K562 (cell line): ENCODE data around the gene LRRC30.

Experiments
- CTCF ChIP-seq, 3 experiments: IDR thresholded peaks in 2 of 3; conservative IDR thresholded peaks in 1 of 3; 2 replicates each; pipeline ENCODE4 v1.5.1; 2011 to 2012; ENCODE audit warnings: low read length in 3 of 3, mild to moderate bottlenecking in 3 of 3, control low read depth in 2 of 3, improper control_type of control experiment in 1 of 3, inconsistent platforms in 1 of 3, low read depth in 1 of 3, mixed read lengths in 1 of 3, moderate library complexity in 1 of 3; ENCODE audit not compliant: insufficient read depth in 2 of 3
- EP300 ChIP-seq: IDR thresholded peaks from 2 replicates; pipeline ENCODE4 v1.6.1; 2012; ENCODE audit warnings: low read length, improper control_type of control experiment
- PATZ1 ChIP-seq: fragments of 250-450 bp; sonication (Bioruptor Pico); IDR thresholded peaks from 2 replicates; pipeline ENCODE4 v1.5.0; 2020; ENCODE audit warnings: mild to moderate bottlenecking, borderline replicate concordance
- SREBF2 ChIP-seq: sonication (generic); formaldehyde crosslinking; IDR thresholded peaks from 2 replicates; pipeline ENCODE4 v1.4.0; 2020; ENCODE audit warnings: mild to moderate bottlenecking, missing genetic modification reagents
- TEAD2 ChIP-seq: fragments of 450-650 bp; IDR thresholded peaks from 2 replicates; pipeline ENCODE4 v1.6.1; 2016; ENCODE audit warnings: missing genetic modification characterization, control low read depth, missing compliant biosample characterization
- ZFPM2 ChIP-seq: fragments of 250-450 bp; sonication (Bioruptor Pico); IDR thresholded peaks from 2 replicates; pipeline ENCODE4 v1.5.1; 2022; ENCODE audit warnings: mild to moderate bottlenecking
- ZNF174 ChIP-seq: fragments of 250-450 bp; sonication (Bioruptor Pico); IDR thresholded peaks from 2 replicates; pipeline ENCODE4 v1.4.0; 2020; ENCODE audit warnings: mild to moderate bottlenecking
- ZNF274 ChIP-seq: IDR thresholded peaks from 2 replicates; pipeline ENCODE4 v1.6.1; 2011; ENCODE audit warnings: low read depth, mild to moderate bottlenecking, low read length, moderate library complexity, borderline replicate concordance
- ZNF324 ChIP-seq: fragments of 250-450 bp; sonication (Bioruptor Pico); IDR thresholded peaks from 2 replicates; pipeline ENCODE4 v1.4.0; 2020; ENCODE audit warnings: mild to moderate bottlenecking
- ZNF780A ChIP-seq: fragments of 250-450 bp; sonication (Bioruptor Pico); IDR thresholded peaks from 2 replicates; pipeline ENCODE4 v1.5.0; 2021; ENCODE audit warnings: mild to moderate bottlenecking

GRCh38 chr18:7196421-7196820 lies 34.5 kb upstream of the LRRC30 start:
- no peak for TF ChIP-seq ZNF174 (CRISPR knock-in tag)
- no peak for TF ChIP-seq ZNF324 (CRISPR knock-in tag)
- TF ChIP-seq SREBF2 (CRISPR knock-in tag), result no peak
- TF ChIP-seq CTCF (IDR thresholded peaks at IDR 0.05 in 2 of 3, conservative IDR thresholded peaks at IDR 0.05 in 1 of 3; ENCODE audit: insufficient read depth in 2 of 3, low read depth in 1 of 3, low read length in 3 of 3), result no peak
- no peak for TF ChIP-seq PATZ1
- TF ChIP-seq EP300, result no peak
- no peak for TF ChIP-seq ZNF274
- TF ChIP-seq ZFPM2 (CRISPR knock-in tag), result no peak
- no peak for TF ChIP-seq TEAD2 (tag)
- no peak for TF ChIP-seq ZNF780A (CRISPR knock-in tag)
